Measurements from ENCODE around the gene BGLAP.

BGLAP gene

DNA sequence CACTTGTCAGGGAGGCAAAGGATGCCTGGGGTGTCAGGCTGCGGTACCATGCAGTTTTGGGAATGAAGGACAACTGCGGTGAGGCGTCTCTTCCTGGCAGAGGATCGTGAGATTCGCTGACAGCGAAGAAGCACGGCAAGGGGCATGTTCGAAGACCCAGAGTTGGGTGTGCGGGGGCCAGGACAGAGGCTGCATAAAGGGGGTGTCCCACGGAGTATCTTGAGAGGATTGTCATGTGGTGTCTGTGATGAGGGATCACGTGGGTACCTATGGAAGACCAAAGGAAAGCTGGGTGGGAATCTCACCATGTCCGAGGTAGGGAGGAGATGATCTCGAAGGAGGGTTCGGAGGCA lies 47.7 kb upstream of the BGLAP start:
- no peaks in the 10 kb centered on the region for H3K27me3 ChIP-seq (ENCODE audit: control insufficient read depth, low read length)
- H3K9me3 ChIP-seq (ENCODE audit: control insufficient read depth, insufficient read depth, low read length): no peaks in the 10 kb centered on the region; the same call in 1 of the 2 replicates
- peaks cover 22% of the 10 kb centered on the region for H3K36me3 ChIP-seq (ENCODE audit: control insufficient read depth, low read length)
- H3K79me2 ChIP-seq (ENCODE audit: control insufficient read depth, low read length): peaks cover 56% of the 10 kb centered on the region
- H3K4me1 ChIP-seq (ENCODE audit: control insufficient read depth, low read length): peaks cover 25% of the 10 kb centered on the region
- no peaks in the 10 kb centered on the region for H3F3A ChIP-seq (ENCODE audit: control insufficient read depth, insufficient read depth)
- H3K4me3 ChIP-seq (ENCODE audit: low read length): peak overlapping the region; percentile 94
- no peak for TF ChIP-seq EZH2phosphoT487 (IDR thresholded peaks at IDR 0.05; ENCODE audit: borderline replicate concordance, low read length)
- TF ChIP-seq, protein P1, sequence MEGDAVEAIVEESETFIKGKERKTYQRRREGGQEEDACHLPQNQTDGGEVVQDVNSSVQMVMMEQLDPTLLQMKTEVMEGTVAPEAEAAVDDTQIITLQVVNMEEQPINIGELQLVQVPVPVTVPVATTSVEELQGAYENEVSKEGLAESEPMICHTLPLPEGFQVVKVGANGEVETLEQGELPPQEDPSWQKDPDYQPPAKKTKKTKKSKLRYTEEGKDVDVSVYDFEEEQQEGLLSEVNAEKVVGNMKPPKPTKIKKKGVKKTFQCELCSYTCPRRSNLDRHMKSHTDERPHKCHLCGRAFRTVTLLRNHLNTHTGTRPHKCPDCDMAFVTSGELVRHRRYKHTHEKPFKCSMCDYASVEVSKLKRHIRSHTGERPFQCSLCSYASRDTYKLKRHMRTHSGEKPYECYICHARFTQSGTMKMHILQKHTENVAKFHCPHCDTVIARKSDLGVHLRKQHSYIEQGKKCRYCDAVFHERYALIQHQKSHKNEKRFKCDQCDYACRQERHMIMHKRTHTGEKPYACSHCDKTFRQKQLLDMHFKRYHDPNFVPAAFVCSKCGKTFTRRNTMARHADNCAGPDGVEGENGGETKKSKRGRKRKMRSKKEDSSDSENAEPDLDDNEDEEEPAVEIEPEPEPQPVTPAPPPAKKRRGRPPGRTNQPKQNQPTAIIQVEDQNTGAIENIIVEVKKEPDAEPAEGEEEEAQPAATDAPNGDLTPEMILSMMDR (IDR thresholded peaks at IDR 0.05; ENCODE audit: low read depth, low read length, poor library complexity, severe bottlenecking): no peak
- 0 out of 2 replicates have a peak overlapping the region, but pooled peaks have one; percentile 10 for H3K27ac ChIP-seq (ENCODE audit: low read depth, low read length)
- peak overlapping the region; percentile 69 for H3K4me2 ChIP-seq (ENCODE audit: low read length)
- no peaks in the 10 kb centered on the region for H4K20me1 ChIP-seq (ENCODE audit: control insufficient read depth, insufficient read depth, low read depth, low read length)
- no peaks in the 10 kb centered on the region for H3K9me2 ChIP-seq (replicated peaks; ENCODE audit: control insufficient read depth, low read length)

DNA sequence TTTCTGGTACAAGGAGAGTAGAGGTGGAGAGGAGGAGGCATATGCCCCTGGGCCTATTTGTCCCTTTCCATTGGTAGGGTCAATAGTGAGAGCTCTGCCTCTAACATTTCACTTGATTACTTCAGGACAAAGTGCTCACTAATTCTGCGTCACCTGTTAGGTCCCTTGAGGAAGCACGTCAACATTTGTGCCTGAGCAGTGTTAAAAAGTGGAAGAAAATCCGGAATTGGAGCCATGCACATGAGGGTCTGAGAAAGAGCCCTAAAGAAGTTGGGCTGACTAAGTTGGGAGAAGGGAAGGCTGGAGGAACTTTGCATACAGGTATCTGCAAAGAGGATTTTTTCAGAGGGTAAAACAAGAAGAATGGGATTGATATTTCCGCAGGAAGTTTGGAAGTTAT lies 46.1 kb upstream of the BGLAP start:
- Histone ChIP-seq H3K36me3 (ENCODE audit: control insufficient read depth, low read length) (peaks cover 36% of the 10 kb centered on the region), H3K27ac (ENCODE audit: low read depth, low read length) (no peak overlapping the region), H3K4me2 (ENCODE audit: low read length) (peak overlapping the region; percentile 43), H3K4me3 (ENCODE audit: low read length) (peak overlapping the region; percentile 27; the same call in 1 of the 2 replicates), H3K9me2 (replicated peaks; ENCODE audit: control insufficient read depth, low read length) (no peaks in the 10 kb centered on the region), H3K79me2 (ENCODE audit: control insufficient read depth, low read length) (peaks cover 64% of the 10 kb centered on the region), H4K20me1 (ENCODE audit: control insufficient read depth, insufficient read depth, low read depth, low read length) (no peaks in the 10 kb centered on the region), H3F3A (ENCODE audit: control insufficient read depth, insufficient read depth) (no peaks in the 10 kb centered on the region), H3K4me1 (ENCODE audit: control insufficient read depth, low read length) (peaks cover 25% of the 10 kb centered on the region), H3K27me3 (ENCODE audit: control insufficient read depth, low read length) (no peaks in the 10 kb centered on the region), H3K9me3 (ENCODE audit: control insufficient read depth, insufficient read depth, low read length) (no peaks in the 10 kb centered on the region)
- no peak for TF ChIP-seq EZH2phosphoT487 (IDR thresholded peaks at IDR 0.05; ENCODE audit: borderline replicate concordance, low read length)
- TF ChIP-seq, protein P1 (IDR thresholded peaks at IDR 0.05; ENCODE audit: low read depth, low read length, poor library complexity, severe bottlenecking): no peak

DNA sequence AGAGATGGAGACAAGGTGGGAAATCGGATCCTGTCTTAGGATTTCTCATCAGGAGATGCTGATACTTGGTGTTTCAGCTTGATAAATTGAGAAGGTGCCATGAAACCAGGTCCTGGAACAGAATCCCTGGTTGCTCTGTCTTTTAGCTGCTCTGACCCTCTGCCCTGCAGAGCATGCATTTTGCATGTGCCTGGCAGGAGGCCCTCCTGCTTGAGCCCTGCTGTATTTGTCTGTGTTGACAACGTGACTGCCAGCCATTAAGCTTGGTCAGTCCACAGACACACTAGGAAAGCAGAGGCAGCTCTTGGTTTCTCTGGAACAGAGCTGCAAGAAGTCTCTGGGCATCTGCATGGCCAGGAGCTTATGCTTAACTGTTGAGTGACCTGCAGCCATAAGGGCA lies 45.5 kb upstream of the BGLAP start:
- Histone ChIP-seq H4K20me1 (ENCODE audit: control insufficient read depth, insufficient read depth, low read depth, low read length) (0 out of 2 replicates have a peak, but pooled peaks cover 4% of the 10 kb centered on the region), H3K79me2 (ENCODE audit: control insufficient read depth, low read length) (peaks cover 67% of the 10 kb centered on the region), H3K27me3 (ENCODE audit: control insufficient read depth, low read length) (no peaks in the 10 kb centered on the region), H3K4me2 (ENCODE audit: low read length) (no peak overlapping the region), H3F3A (ENCODE audit: control insufficient read depth, insufficient read depth) (no peaks in the 10 kb centered on the region), H3K36me3 (ENCODE audit: control insufficient read depth, low read length) (peaks cover 41% of the 10 kb centered on the region), H3K9me3 (ENCODE audit: control insufficient read depth, insufficient read depth, low read length) (no peaks in the 10 kb centered on the region), H3K4me3 (ENCODE audit: low read length) (no peak overlapping the region), H3K9me2 (replicated peaks; ENCODE audit: control insufficient read depth, low read length) (no peaks in the 10 kb centered on the region), H3K27ac (ENCODE audit: low read depth, low read length) (no peak overlapping the region), H3K4me1 (ENCODE audit: control insufficient read depth, low read length) (peaks cover 29% of the 10 kb centered on the region)
- TF ChIP-seq, protein P1 (IDR thresholded peaks at IDR 0.05; ENCODE audit: low read depth, low read length, poor library complexity, severe bottlenecking): no peak
- no peak for TF ChIP-seq EZH2phosphoT487 (IDR thresholded peaks at IDR 0.05; ENCODE audit: borderline replicate concordance, low read length)
